ENCODE results near the gene GCKR.
"Not testable (repeated sequence)": the region's sequence is repeated elsewhere in the genome, so short reads cannot be mapped to it uniquely, and the experiment has no call there.

The GCKR gene

GRCh38 chr2:27539649-27540048 is 43.0 kb downstream of the GCKR start:
- H3K4me1 ChIP-seq (ENCODE audit: control insufficient read depth, insufficient read depth, low read length, poor library complexity, severe bottlenecking); H3K4me3 ChIP-seq (ENCODE audit: extremely low read depth, insufficient read depth, low read length, poor library complexity, severe bottlenecking); H3K9me3 ChIP-seq (ENCODE audit: control insufficient read depth, low read length); H3K36me3 ChIP-seq (ENCODE audit: control insufficient read depth, insufficient read depth, low read length); H3K27ac ChIP-seq (ENCODE audit: low read depth, low read length, severe bottlenecking): not testable (repeated sequence)
- no CpG with 5 or more reads among the region's 35 CpGs for WGBS, 2 experiments (ENCODE audit: insufficient coverage in 2 of 2)

DNA sequence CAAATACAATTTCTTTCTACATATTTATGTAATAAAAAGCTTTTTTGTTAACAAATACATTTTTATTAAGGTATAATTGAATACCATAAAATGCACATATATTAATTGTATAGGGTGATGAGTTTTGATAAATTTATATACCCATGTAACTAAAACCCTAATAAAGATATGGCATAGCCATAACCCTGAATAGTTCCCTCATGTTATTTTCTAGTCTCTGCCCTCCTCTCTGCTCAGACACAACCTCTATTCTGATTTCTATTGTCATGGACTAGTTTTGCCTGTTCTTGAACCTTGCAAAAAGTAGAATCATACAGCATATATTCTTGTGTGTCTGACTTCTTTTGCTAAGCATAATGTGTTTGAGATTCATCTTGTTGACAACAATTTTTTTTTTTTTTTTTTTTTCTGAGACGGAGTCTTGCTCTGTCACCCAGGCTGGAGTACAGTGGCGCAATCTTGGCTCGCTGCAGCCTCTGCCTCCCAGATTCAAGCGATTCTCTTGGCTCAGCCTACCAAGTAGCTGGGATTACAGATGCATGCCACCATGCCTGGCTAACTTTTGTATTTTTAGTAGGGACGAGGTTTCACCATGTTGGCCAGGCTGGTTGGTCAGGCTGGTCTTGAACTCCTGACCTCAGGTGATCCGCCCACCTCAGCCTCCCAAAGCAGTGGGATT is 47.6 kb downstream of the GCKR start:
- 83 to 89% methylated on average over 5 of the region's 6 CpGs for WGBS, 2 experiments (ENCODE audit: insufficient coverage in 2 of 2)
- H3K4me3 ChIP-seq (ENCODE audit: extremely low read depth, insufficient read depth, low read length, poor library complexity, severe bottlenecking) = no peak overlapping the region
- H3K27ac ChIP-seq (ENCODE audit: low read depth, low read length, severe bottlenecking) = no peak overlapping the region
- peaks cover 4% of the 10 kb centered on the region for H3K9me3 ChIP-seq (ENCODE audit: control insufficient read depth, low read length)
- H3K4me1 ChIP-seq (ENCODE audit: control insufficient read depth, insufficient read depth, low read length, poor library complexity, severe bottlenecking) = no peaks in the 10 kb centered on the region
- H3K36me3 ChIP-seq (ENCODE audit: control insufficient read depth, insufficient read depth, low read length) = no peaks in the 10 kb centered on the region

DNA sequence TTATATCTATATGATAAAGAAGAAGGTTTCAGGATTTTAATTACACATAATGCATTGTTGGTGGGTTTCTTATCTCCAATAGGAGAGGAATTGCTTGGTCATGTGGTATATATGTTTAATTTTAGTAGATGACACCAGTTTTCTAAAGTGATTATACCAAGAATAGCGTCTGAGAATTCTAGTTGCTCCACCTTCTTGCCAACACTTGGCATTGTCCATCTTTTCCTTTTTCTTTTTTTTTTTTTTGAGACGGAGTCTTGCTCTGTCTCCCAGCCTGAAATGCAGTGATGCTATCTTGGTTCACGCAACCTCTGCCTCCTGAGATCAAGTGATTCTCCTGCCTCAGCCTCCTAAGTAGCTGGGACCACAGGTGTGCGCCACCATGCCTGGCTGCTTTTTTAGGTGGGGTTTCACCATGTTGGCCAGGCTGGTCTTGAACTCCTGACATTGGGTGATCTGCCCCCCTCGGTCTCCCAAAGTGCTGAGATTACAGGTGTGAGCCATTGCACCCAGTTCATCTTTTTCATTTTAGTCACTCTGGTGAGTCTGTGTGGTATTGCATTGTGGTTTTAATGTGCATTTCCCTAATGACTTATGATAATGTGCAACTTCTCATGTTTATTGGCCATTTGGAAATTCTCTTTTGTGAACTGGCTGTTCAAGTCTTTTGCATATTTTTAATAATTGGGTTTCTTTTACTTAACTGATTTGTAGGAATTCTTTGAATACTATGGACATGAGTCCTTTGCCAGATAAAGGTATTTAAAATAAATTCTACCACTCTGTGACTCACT is 48.9 kb downstream of the GCKR start:
- Histone ChIP-seq H3K4me1 (ENCODE audit: control insufficient read depth, insufficient read depth, low read length, poor library complexity, severe bottlenecking) (no peaks in the 10 kb centered on the region), H3K27ac (ENCODE audit: low read depth, low read length, severe bottlenecking) (no peak overlapping the region), H3K4me3 (ENCODE audit: extremely low read depth, insufficient read depth, low read length, poor library complexity, severe bottlenecking) (no peak overlapping the region), H3K36me3 (ENCODE audit: control insufficient read depth, insufficient read depth, low read length) (no peaks in the 10 kb centered on the region), H3K9me3 (ENCODE audit: control insufficient read depth, low read length) (peaks cover 4% of the 10 kb centered on the region)
- WGBS, 2 experiments (ENCODE audit: insufficient coverage in 2 of 2) = 64 to 83% methylated on average over 3 to 5 of the region's 5 CpGs

DNA sequence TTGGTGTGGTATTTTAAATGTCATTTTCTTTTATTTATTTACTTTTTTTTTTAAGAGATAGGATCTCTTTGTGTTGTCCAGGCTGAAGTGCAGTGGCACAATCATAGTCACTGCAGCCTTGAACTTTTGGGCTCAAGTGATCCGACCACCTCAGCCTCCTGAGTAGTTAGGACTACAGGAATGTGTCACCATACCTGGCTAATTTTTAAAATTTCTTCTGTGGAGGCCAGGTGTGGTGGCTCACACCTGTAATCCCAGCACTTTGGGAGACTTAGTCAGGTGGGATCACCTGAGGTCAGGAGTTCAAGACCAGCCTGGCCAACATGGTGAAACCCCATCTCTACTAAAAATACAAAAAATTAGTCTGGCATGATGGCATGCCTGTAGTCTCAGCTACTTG is 52.7 kb downstream of the GCKR start:
- Histone ChIP-seq H3K27ac (ENCODE audit: low read depth, low read length, severe bottlenecking) (no peak overlapping the region), H3K9me3 (ENCODE audit: control insufficient read depth, low read length) (peaks cover 4% of the 10 kb centered on the region), H3K4me1 (ENCODE audit: control insufficient read depth, insufficient read depth, low read length, poor library complexity, severe bottlenecking) (no peaks in the 10 kb centered on the region), H3K4me3 (ENCODE audit: extremely low read depth, insufficient read depth, low read length, poor library complexity, severe bottlenecking) (no peak overlapping the region), H3K36me3 (ENCODE audit: control insufficient read depth, insufficient read depth, low read length) (no peaks in the 10 kb centered on the region)
- WGBS, 2 experiments (ENCODE audit: insufficient coverage in 2 of 2) = 40 to 88% methylated on average over 1 of the region's 1 CpG

GRCh38 chr2:27551514-27551913 is 54.9 kb downstream of the GCKR start:
- H3K36me3 ChIP-seq (ENCODE audit: control insufficient read depth, insufficient read depth, low read length) = no peaks in the 10 kb centered on the region
- WGBS, 2 experiments (ENCODE audit: insufficient coverage in 2 of 2) = no CpG with 5 or more reads among the region's 1 CpG
- no peak overlapping the region for H3K4me3 ChIP-seq (ENCODE audit: extremely low read depth, insufficient read depth, low read length, poor library complexity, severe bottlenecking)
- no peaks in the 10 kb centered on the region for H3K4me1 ChIP-seq (ENCODE audit: control insufficient read depth, insufficient read depth, low read length, poor library complexity, severe bottlenecking)
- no peaks in the 10 kb centered on the region for H3K9me3 ChIP-seq (ENCODE audit: control insufficient read depth, low read length)
- H3K27ac ChIP-seq (ENCODE audit: low read depth, low read length, severe bottlenecking) = no peak overlapping the region

GRCh38 chr2:27552941-27553340 is 56.3 kb downstream of the GCKR start:
- Histone ChIP-seq H3K36me3 (ENCODE audit: control insufficient read depth, insufficient read depth, low read length) (no peaks in the 10 kb centered on the region), H3K4me1 (ENCODE audit: control insufficient read depth, insufficient read depth, low read length, poor library complexity, severe bottlenecking) (no peaks in the 10 kb centered on the region), H3K4me3 (ENCODE audit: extremely low read depth, insufficient read depth, low read length, poor library complexity, severe bottlenecking) (no peak overlapping the region), H3K9me3 (ENCODE audit: control insufficient read depth, low read length) (no peaks in the 10 kb centered on the region), H3K27ac (ENCODE audit: low read depth, low read length, severe bottlenecking) (no peak overlapping the region)
- WGBS, 2 experiments (ENCODE audit: insufficient coverage in 2 of 2) = 86 to 91% methylated on average over 1 of the region's 2 CpGs

DNA sequence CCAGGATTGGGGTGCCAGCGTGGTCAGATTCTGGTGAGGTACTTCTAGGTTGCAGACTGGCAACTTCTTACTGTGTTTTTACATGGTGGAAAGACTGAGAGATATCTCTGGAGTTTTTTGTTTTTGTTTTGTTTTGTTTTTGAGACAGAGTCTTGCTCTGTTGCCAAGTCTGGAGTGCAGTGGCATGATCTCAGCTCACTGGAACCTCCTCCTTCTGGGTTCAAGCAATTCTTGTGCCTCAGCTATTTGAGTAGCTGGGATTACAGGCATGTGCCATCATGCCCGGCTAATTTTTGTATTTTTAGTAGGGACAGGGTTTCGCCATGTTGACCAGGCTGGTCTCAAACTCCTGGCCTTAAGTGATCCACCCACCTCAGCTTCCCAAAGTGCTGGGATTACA is 57.8 kb downstream of the GCKR start:
- H3K36me3 ChIP-seq (ENCODE audit: control insufficient read depth, insufficient read depth, low read length); H3K27ac ChIP-seq (ENCODE audit: low read depth, low read length, severe bottlenecking); H3K9me3 ChIP-seq (ENCODE audit: control insufficient read depth, low read length); H3K4me1 ChIP-seq (ENCODE audit: control insufficient read depth, insufficient read depth, low read length, poor library complexity, severe bottlenecking); H3K4me3 ChIP-seq (ENCODE audit: extremely low read depth, insufficient read depth, low read length, poor library complexity, severe bottlenecking): not testable (repeated sequence)
- 63 to 100% methylated on average over 1 of the region's 3 CpGs for WGBS, 2 experiments (ENCODE audit: insufficient coverage in 2 of 2)

GRCh38 chr2:27559228-27559627 is 62.6 kb downstream of the GCKR start:
- no peak overlapping the region for H3K27ac ChIP-seq (ENCODE audit: low read depth, low read length, severe bottlenecking)
- no peaks in the 10 kb centered on the region for H3K36me3 ChIP-seq (ENCODE audit: control insufficient read depth, insufficient read depth, low read length)
- WGBS, 2 experiments (ENCODE audit: insufficient coverage in 2 of 2) = 93% methylated on average over 2 of the region's 2 CpGs; no CpG with 5 or more reads in 1 of the 2 experiments
- H3K4me3 ChIP-seq (ENCODE audit: extremely low read depth, insufficient read depth, low read length, poor library complexity, severe bottlenecking) = no peak overlapping the region
- H3K9me3 ChIP-seq (ENCODE audit: control insufficient read depth, low read length) = peaks cover 4% of the 10 kb centered on the region
- no peaks in the 10 kb centered on the region for H3K4me1 ChIP-seq (ENCODE audit: control insufficient read depth, insufficient read depth, low read length, poor library complexity, severe bottlenecking)

DNA sequence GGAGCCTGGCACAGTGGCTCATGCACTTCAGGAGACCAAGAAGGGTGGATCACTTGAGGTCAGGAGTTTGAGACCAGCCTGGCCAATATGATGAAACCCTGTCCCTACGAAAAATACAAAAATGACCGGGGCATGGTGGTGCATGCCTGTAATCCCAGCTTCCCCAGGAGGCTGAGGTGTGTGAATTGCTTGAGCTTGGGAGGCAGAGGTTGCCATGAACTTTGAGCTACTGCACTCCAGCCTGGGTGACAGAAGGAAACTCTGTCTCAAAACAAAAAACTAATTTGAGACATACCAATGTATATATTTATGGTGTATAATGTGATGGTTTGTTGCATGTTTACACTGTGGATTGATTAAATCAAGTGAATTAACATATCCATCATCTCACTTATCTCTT is 64.4 kb downstream of the GCKR start:
- Histone ChIP-seq H3K36me3 (ENCODE audit: control insufficient read depth, insufficient read depth, low read length) (no peaks in the 10 kb centered on the region), H3K9me3 (ENCODE audit: control insufficient read depth, low read length) (peaks cover 4% of the 10 kb centered on the region), H3K4me1 (ENCODE audit: control insufficient read depth, insufficient read depth, low read length, poor library complexity, severe bottlenecking) (no peaks in the 10 kb centered on the region), H3K4me3 (ENCODE audit: extremely low read depth, insufficient read depth, low read length, poor library complexity, severe bottlenecking) (no peak overlapping the region), H3K27ac (ENCODE audit: low read depth, low read length, severe bottlenecking) (no peak overlapping the region)
- 62 to 89% methylated on average over 2 of the region's 2 CpGs for WGBS, 2 experiments (ENCODE audit: insufficient coverage in 2 of 2)

DNA sequence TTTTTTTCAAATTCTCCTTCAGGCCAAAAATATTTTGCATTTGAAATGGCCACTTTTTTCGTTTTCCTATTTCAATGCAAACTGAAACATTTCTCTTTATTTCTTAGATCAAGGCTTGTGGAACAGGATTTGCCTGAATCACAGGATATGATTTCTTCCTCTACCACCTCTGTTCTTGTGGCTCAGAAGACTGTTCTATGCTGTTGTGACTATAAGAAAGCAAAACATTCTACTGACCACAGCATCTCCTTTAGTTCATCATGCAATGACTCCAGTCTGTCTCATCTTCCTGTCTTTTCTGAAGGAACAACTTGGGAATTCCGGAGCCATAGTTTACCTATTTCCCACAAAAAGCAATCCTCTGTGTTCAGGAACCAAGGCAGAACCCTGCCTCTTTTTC is 70.0 kb downstream of the GCKR start:
- no peaks in the 10 kb centered on the region for H3K9me3 ChIP-seq (ENCODE audit: control insufficient read depth, low read length)
- 24 to 94% methylated on average over 1 to 2 of the region's 2 CpGs for WGBS, 2 experiments (ENCODE audit: insufficient coverage in 2 of 2)
- H3K4me3 ChIP-seq (ENCODE audit: extremely low read depth, insufficient read depth, low read length, poor library complexity, severe bottlenecking) = no peak overlapping the region
- no peaks in the 10 kb centered on the region for H3K4me1 ChIP-seq (ENCODE audit: control insufficient read depth, insufficient read depth, low read length, poor library complexity, severe bottlenecking)
- no peaks in the 10 kb centered on the region for H3K36me3 ChIP-seq (ENCODE audit: control insufficient read depth, insufficient read depth, low read length)
- no peak overlapping the region for H3K27ac ChIP-seq (ENCODE audit: low read depth, low read length, severe bottlenecking)

DNA sequence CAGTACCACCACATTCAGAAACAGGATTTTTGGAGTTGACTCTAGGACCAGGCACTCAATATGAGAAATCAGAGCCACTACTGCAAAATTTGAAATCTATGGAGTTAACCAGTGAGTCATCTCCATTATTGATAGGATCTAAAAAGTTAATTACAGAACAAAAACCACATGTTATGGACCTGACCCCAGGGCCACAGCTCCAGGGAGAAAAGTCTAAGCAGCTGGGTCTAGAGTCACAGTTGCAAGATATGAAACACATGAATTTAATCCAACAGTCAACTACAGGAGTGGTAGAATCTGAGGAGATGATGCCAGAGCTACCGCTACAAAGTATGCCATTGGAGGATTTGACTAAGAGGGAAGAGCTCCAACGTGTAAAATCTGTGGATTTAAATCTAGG is 72.8 kb downstream of the GCKR start:
- 14 to 17% methylated on average over 1 of the region's 2 CpGs for WGBS, 2 experiments (ENCODE audit: insufficient coverage in 2 of 2)
- no peak overlapping the region for H3K27ac ChIP-seq (ENCODE audit: low read depth, low read length, severe bottlenecking)

More for the DNA sequence above, 72.8 kb downstream of the GCKR start:
- H3K36me3 ChIP-seq (ENCODE audit: control insufficient read depth, insufficient read depth, low read length) = no peaks in the 10 kb centered on the region
- no peaks in the 10 kb centered on the region for H3K4me1 ChIP-seq (ENCODE audit: control insufficient read depth, insufficient read depth, low read length, poor library complexity, severe bottlenecking)
- peaks cover under 1% of the 10 kb centered on the region for H3K9me3 ChIP-seq (ENCODE audit: control insufficient read depth, low read length)
- no peak overlapping the region for H3K4me3 ChIP-seq (ENCODE audit: extremely low read depth, insufficient read depth, low read length, poor library complexity, severe bottlenecking)

Data from mesodermal cell (in vitro differentiated cells).